ENCODE results near the gene SCGB2A2.

Gene SCGB2A2

GRCh38 chr11:62269654-62270278 lies at the start of gene SCGB2A2:
SCGB2A2 (plus strand) TSS chr11:62270158; CDS start chr11:62270217, 59 bp downstream.
- DNase-seq (ENCODE audit: low read depth): no peak

GRCh38 chr11:62221498-62221897 lies 48.5 kb upstream of the SCGB2A2 start:
- no peak for DNase-seq (ENCODE audit: low read depth)

GRCh38 chr11:62223095-62223494 lies 46.9 kb upstream of the SCGB2A2 start:
- DNase-seq (ENCODE audit: low read depth): no peak

GRCh38 chr11:62233730-62234129 lies 36.2 kb upstream of the SCGB2A2 start:
- no peak for DNase-seq (ENCODE audit: low read depth)

- no peak for DNase-seq (ENCODE audit: low read depth)
Measured at GRCh38 chr11:62236187-62236586, 33.8 kb upstream of the SCGB2A2 start.

GRCh38 chr11:62237499-62237898 lies 32.5 kb upstream of the SCGB2A2 start:
- no peak for DNase-seq (ENCODE audit: low read depth)

- no peak for DNase-seq (ENCODE audit: low read depth)
Measured at GRCh38 chr11:62238151-62238550, 31.8 kb upstream of the SCGB2A2 start.

- DNase-seq (ENCODE audit: low read depth): no peak
Measured at GRCh38 chr11:62241095-62241494, 28.9 kb upstream of the SCGB2A2 start.

GRCh38 chr11:62242021-62242420 lies 27.9 kb upstream of the SCGB2A2 start, which contains the start of gene SCGB1D2:
SCGB1D2 (plus strand) TSS chr11:62242239; CDS start chr11:62242308, 69 bp downstream.
- DNase-seq (ENCODE audit: low read depth): no peak

GRCh38 chr11:62245271-62245753 lies 24.6 kb upstream of the SCGB2A2 start:
- no peak for DNase-seq (ENCODE audit: low read depth)

- no peak for DNase-seq (ENCODE audit: low read depth)
Measured at GRCh38 chr11:62251698-62252097, 18.3 kb upstream of the SCGB2A2 start.

GRCh38 chr11:62253999-62254542 lies 15.9 kb upstream of the SCGB2A2 start:
- no peak for DNase-seq (ENCODE audit: low read depth)

- DNase-seq (ENCODE audit: low read depth): no peak
Measured at GRCh38 chr11:62256281-62256680, 13.7 kb upstream of the SCGB2A2 start.

GRCh38 chr11:62260261-62260953 lies 9.6 kb upstream of the SCGB2A2 start:
- DNase-seq (ENCODE audit: low read depth): no peak

GRCh38 chr11:62264004-62264403 lies 6.0 kb upstream of the SCGB2A2 start:
- no peak for DNase-seq (ENCODE audit: low read depth)

- DNase-seq (ENCODE audit: low read depth): no peak
Measured at GRCh38 chr11:62266558-62266957, 3.4 kb upstream of the SCGB2A2 start.

GRCh38 chr11:62267050-62267449 lies 2.9 kb upstream of the SCGB2A2 start:
- no peak for DNase-seq (ENCODE audit: low read depth)

- no peak for DNase-seq (ENCODE audit: low read depth)
Measured at GRCh38 chr11:62267576-62267975, 2.4 kb upstream of the SCGB2A2 start.

- DNase-seq (ENCODE audit: low read depth): no peak
Measured at GRCh38 chr11:62273284-62273683, 3.3 kb downstream of the SCGB2A2 start.

- DNase-seq (ENCODE audit: low read depth): no peak
Measured at GRCh38 chr11:62273789-62274275, 3.9 kb downstream of the SCGB2A2 start.

GRCh38 chr11:62280452-62280851 lies 10.5 kb downstream of the SCGB2A2 start:
- no peak for DNase-seq (ENCODE audit: low read depth)

- no peak for DNase-seq (ENCODE audit: low read depth)
Measured at GRCh38 chr11:62295504-62295903, 25.5 kb downstream of the SCGB2A2 start.

- DNase-seq (ENCODE audit: low read depth): no peak
Measured at GRCh38 chr11:62298975-62299374, 29.0 kb downstream of the SCGB2A2 start, which contains the start of gene SCGB1D4. SCGB1D4 (minus strand) TSS chr11:62299075; CDS start chr11:62299010, 65 bp downstream.

Measured in activated T-cell treated with anti-CD3 and anti-CD28 coated beads for 1 hour (primary cell).